Loucy (cell line): ENCODE measurements around the gene SPIC.
A peak's percentile ranks its signal among the peaks of the same experiment; 100 is the strongest.

Source experiments
- H2AFZ ChIP-seq: fragments of 200-600 bp; sonication (generic); 2 replicates; pipeline ENCODE4 v1.6.0; 2016; ENCODE audit warnings: antibody characterized with exemption, mild to moderate bottlenecking, low read length, moderate library complexity
- H3F3A ChIP-seq: fragments of 200-600 bp; 2 replicates; pipeline ENCODE4 v1.6.0; 2016; ENCODE audit warnings: antibody characterized with exemption, low read depth, mild to moderate bottlenecking
- H3K27me3 ChIP-seq: fragments of 200-600 bp; sonication (generic); 2 replicates; pipeline ENCODE4 v1.6.1; 2014; ENCODE audit warnings: low read length, mild to moderate bottlenecking; ENCODE audit not compliant: insufficient read depth, poor library complexity, severe bottlenecking
- H3K36me3 ChIP-seq: fragments of 200-600 bp; sonication (generic); 2 replicates; pipeline ENCODE4 v1.6.1; 2016; ENCODE audit warnings: low read length; ENCODE audit not compliant: insufficient read depth
- H3K4me1 ChIP-seq: fragments of 200-600 bp; sonication (generic); 2 replicates; pipeline ENCODE4 v1.5.1; 2014; ENCODE audit warnings: low read length, mild to moderate bottlenecking; ENCODE audit not compliant: insufficient read depth, poor library complexity, severe bottlenecking
- H3K4me2 ChIP-seq: fragments of 200-600 bp; sonication (generic); 2 replicates; pipeline ENCODE4 v1.6.0; 2014; ENCODE audit warnings: antibody characterized with exemption, low read length, low read depth, mild to moderate bottlenecking; ENCODE audit not compliant: poor library complexity, severe bottlenecking
- H3K4me3 ChIP-seq: fragments of 200-600 bp; sonication (generic); 2 replicates; pipeline ENCODE4 v1.5.1; 2014; ENCODE audit warnings: low read length, mild to moderate bottlenecking, mixed read lengths; ENCODE audit not compliant: poor library complexity, severe bottlenecking
- H3K79me2 ChIP-seq: fragments of 200-600 bp; sonication (generic); 2 replicates; pipeline ENCODE4 v1.6.1; 2014; ENCODE audit warnings: low read length; ENCODE audit not compliant: insufficient read depth
- H3K9ac ChIP-seq: fragments of 200-600 bp; sonication (generic); 2 replicates; pipeline ENCODE4 v1.6.0; 2014; ENCODE audit warnings: mild to moderate bottlenecking, low read depth, low read length, moderate library complexity; ENCODE audit not compliant: poor library complexity, severe bottlenecking
- H3K9me2 ChIP-seq: fragments of 200-600 bp; sonication (generic); replicated peaks from 2 replicates; pipeline ENCODE4 v1.6.1; 2016; ENCODE audit warnings: low read depth, low read length, mixed read lengths
- H3K9me3 ChIP-seq: fragments of 200-600 bp; sonication (generic); 2 replicates; pipeline ENCODE4 v1.6.1; 2014; ENCODE audit warnings: mild to moderate bottlenecking, antibody characterized with exemption, low read length, low read depth; ENCODE audit not compliant: insufficient read depth
- H4K20me1 ChIP-seq: fragments of 200-600 bp; sonication (generic); 2 replicates; pipeline ENCODE4 v1.6.0; 2014; ENCODE audit warnings: antibody characterized with exemption, low read length, mild to moderate bottlenecking; ENCODE audit not compliant: insufficient read depth, poor library complexity, severe bottlenecking
- CTCF ChIP-seq: fragments of 200-600 bp; sonication (generic); conservative IDR thresholded peaks from 2 replicates; pipeline ENCODE4 v1.5.1; 2014; ENCODE audit warnings: mild to moderate bottlenecking, antibody characterized with exemption, low read length
- EZH2phosphoT487 ChIP-seq: fragments of 200-600 bp; IDR thresholded peaks from 2 replicates; pipeline ENCODE4 v1.6.1; 2018; ENCODE audit warnings: antibody characterized with exemption, mild to moderate bottlenecking, moderate library complexity, borderline replicate concordance

SPIC gene

GRCh38 chr12:101488469-101488868, 13.3 kb downstream of the SPIC start:
- Histone ChIP-seq H3K27me3 (no peaks in the 10 kb centered on the region), H3K9me3 (no peaks in the 10 kb centered on the region), H2AFZ (no peak overlapping the region), H3K9ac (no peak overlapping the region), H3K79me2 (no peaks in the 10 kb centered on the region), H4K20me1 (no peaks in the 10 kb centered on the region), H3K4me1 (no peaks in the 10 kb centered on the region), H3K9me2 (no peaks in the 10 kb centered on the region), H3K4me3 (no peak overlapping the region), H3K36me3 (no peaks in the 10 kb centered on the region), H3K4me2 (no peak overlapping the region), H3F3A (no peaks in the 10 kb centered on the region)
- TF ChIP-seq CTCF (no peak), EZH2phosphoT487 (no peak)

- H2AFZ ChIP-seq: no peak overlapping the region
- no peak overlapping the region for H3K4me2 ChIP-seq
- H3K36me3 ChIP-seq: no peaks in the 10 kb centered on the region
- no peaks in the 10 kb centered on the region for H3K4me1 ChIP-seq
- H3K4me3 ChIP-seq: no peak overlapping the region
- H3K9ac ChIP-seq: no peak overlapping the region
- TF ChIP-seq EZH2phosphoT487 (no peak), CTCF (peak; percentile 78)
- no peaks in the 10 kb centered on the region for H3F3A ChIP-seq
- H3K9me3 ChIP-seq: no peaks in the 10 kb centered on the region
- no peaks in the 10 kb centered on the region for H3K27me3 ChIP-seq
- no peaks in the 10 kb centered on the region for H3K79me2 ChIP-seq
- H3K9me2 ChIP-seq: no peaks in the 10 kb centered on the region
- H4K20me1 ChIP-seq: no peaks in the 10 kb centered on the region
Measured at GRCh38 chr12:101490286-101490920, 15.3 kb downstream of the SPIC start.

GRCh38 chr12:101491329-101491728, 16.2 kb downstream of the SPIC start:
- Histone ChIP-seq H3K27me3 (no peaks in the 10 kb centered on the region), H3K4me1 (no peaks in the 10 kb centered on the region), H2AFZ (no peak overlapping the region), H3K9ac (no peak overlapping the region), H3K4me3 (no peak overlapping the region), H3K9me3 (no peaks in the 10 kb centered on the region), H3F3A (no peaks in the 10 kb centered on the region), H3K36me3 (no peaks in the 10 kb centered on the region), H3K9me2 (no peaks in the 10 kb centered on the region), H3K79me2 (no peaks in the 10 kb centered on the region), H3K4me2 (no peak overlapping the region), H4K20me1 (no peaks in the 10 kb centered on the region)
- no peak for TF ChIP-seq CTCF
- TF ChIP-seq EZH2phosphoT487: no peak
